ENCODE results near the gene ATP2B3.

Gene ATP2B3

DNA sequence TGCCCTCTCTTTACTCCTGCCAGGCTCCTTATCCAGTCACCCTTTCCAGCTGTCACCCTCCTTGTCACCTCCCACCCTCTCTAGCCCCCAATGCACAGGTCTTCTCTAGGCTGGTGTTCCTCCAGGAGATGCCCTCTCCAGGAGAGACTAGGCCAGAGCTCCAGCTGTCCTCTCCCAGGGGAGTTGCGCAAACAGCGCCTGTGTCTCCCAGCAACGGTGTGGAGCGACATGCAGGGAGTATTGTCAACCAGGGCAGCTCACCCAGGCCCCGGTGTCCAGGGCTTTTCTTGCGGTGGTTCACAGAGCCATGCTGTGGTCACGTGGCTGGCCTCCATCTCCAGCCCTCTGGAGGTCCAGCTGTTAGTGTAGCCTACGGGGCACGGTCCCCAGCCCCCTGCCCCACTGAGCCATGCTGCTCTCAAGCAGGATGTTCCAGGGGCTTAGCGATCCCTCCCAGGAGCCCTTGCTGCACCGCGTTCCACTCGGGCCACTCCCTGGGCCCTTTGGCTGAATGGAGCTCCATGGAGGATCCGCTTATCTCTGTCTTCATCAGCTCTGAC is 46.7 kb downstream of the ATP2B3 start:
- no peaks in the 10 kb centered on the region for H4K20me1 ChIP-seq (ENCODE audit: insufficient read depth)
- H3K4me3 ChIP-seq (IDR thresholded peaks at IDR 0.05; ENCODE audit: insufficient read depth, low read depth, low read length) = no peak overlapping the region
- no peaks in the 10 kb centered on the region for H3K36me3 ChIP-seq (ENCODE audit: insufficient read depth)
- H3K27ac ChIP-seq = no peak overlapping the region
- no peaks in the 10 kb centered on the region for H3K4me1 ChIP-seq (ENCODE audit: low read depth, poor library complexity, severe bottlenecking)
- H3K79me2 ChIP-seq (ENCODE audit: insufficient read depth, low read depth) = no peaks in the 10 kb centered on the region
- no peak overlapping the region for H3K9ac ChIP-seq
- no peak for TF ChIP-seq CTCF (conservative IDR thresholded peaks at IDR 0.05; ENCODE audit: low read depth, low read length)
- H3K4me2 ChIP-seq = no peak overlapping the region
- no peak overlapping the region for H2AFZ ChIP-seq (ENCODE audit: low read depth)
- H3K27me3 ChIP-seq (ENCODE audit: insufficient read depth, low read depth) = peaks cover 63% of the 10 kb centered on the region

- Histone ChIP-seq H3K4me3 (IDR thresholded peaks at IDR 0.05; ENCODE audit: insufficient read depth, low read depth, low read length) (no peak overlapping the region), H3K27ac (no peak overlapping the region), H3K9ac (no peak overlapping the region), H3K36me3 (ENCODE audit: insufficient read depth) (no peaks in the 10 kb centered on the region), H4K20me1 (ENCODE audit: insufficient read depth) (no peaks in the 10 kb centered on the region), H3K27me3 (ENCODE audit: insufficient read depth, low read depth) (peaks cover 51% of the 10 kb centered on the region), H2AFZ (ENCODE audit: low read depth) (no peak overlapping the region), H3K79me2 (ENCODE audit: insufficient read depth, low read depth) (no peaks in the 10 kb centered on the region), H3K4me2 (no peak overlapping the region), H3K4me1 (ENCODE audit: low read depth, poor library complexity, severe bottlenecking) (no peaks in the 10 kb centered on the region)
- TF ChIP-seq CTCF (conservative IDR thresholded peaks at IDR 0.05; ENCODE audit: low read depth, low read length) = no peak
These were observed 48.6 kb downstream of the ATP2B3 start for GRCh38 chrX:153565996-153566580.

DNA sequence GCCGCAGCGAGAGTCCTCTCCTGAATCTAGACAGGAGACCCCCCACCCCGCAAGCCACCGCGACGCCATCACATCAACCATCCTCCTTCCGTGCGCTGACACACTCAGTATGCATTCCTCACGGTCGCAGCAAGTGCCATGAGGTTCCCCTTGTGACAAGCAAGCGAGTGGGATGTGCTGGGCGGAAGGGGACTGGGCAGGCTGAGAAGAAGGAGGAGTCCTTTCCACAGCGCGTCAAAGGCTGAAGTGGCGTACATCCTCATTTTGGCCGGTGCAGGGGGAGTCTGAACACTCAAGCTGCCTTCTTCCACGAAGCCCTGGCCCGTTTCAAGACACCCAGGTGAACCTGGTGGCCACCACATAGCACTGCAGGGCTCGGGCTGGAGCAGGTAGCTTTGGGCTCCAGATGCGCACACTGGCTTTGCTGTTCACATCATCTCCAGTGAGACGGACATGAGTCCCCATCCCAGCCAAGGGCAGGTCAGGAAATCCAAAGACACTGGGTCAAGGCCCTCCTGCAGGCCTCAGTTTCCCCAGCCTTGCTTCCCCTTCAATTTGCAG is 51.1 kb downstream of the ATP2B3 start:
- H3K79me2 ChIP-seq (ENCODE audit: insufficient read depth, low read depth) = no peaks in the 10 kb centered on the region
- H3K9ac ChIP-seq = no peak overlapping the region
- no peaks in the 10 kb centered on the region for H3K36me3 ChIP-seq (ENCODE audit: insufficient read depth)
- TF ChIP-seq CTCF (conservative IDR thresholded peaks at IDR 0.05; ENCODE audit: low read depth, low read length) = no peak
- H3K27ac ChIP-seq = no peak overlapping the region
- H3K27me3 ChIP-seq (ENCODE audit: insufficient read depth, low read depth) = peaks cover 35% of the 10 kb centered on the region; the same call in 1 of the 2 replicates
- no peaks in the 10 kb centered on the region for H4K20me1 ChIP-seq (ENCODE audit: insufficient read depth)
- no peaks in the 10 kb centered on the region for H3K4me1 ChIP-seq (ENCODE audit: low read depth, poor library complexity, severe bottlenecking)
- H2AFZ ChIP-seq (ENCODE audit: low read depth) = no peak overlapping the region
- H3K4me3 ChIP-seq (IDR thresholded peaks at IDR 0.05; ENCODE audit: insufficient read depth, low read depth, low read length) = no peak overlapping the region
- H3K4me2 ChIP-seq = no peak overlapping the region

DNA sequence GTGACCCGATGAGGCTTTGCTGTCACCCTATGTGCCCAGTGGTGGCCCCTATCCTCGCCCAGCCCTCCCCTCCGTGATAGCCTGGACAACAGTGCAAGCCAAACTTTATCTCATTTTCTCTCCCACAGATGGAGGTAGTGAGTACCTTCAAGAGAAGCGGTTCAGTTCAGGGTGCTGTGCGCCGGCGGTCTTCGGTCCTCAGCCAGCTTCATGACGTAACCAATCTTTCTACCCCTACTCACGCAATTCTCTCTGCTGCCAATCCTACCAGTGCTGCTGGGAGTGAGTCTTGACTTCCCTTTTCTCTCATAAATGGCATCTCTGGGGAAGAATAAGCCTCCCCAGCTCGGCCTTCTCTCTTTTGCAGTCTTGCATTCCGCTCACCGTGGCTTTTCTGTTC is 52.0 kb downstream of the ATP2B3 start:
- Histone ChIP-seq H3K27ac (no peak overlapping the region), H3K4me1 (ENCODE audit: low read depth, poor library complexity, severe bottlenecking) (no peaks in the 10 kb centered on the region), H3K79me2 (ENCODE audit: insufficient read depth, low read depth) (no peaks in the 10 kb centered on the region), H3K36me3 (ENCODE audit: insufficient read depth) (no peaks in the 10 kb centered on the region), H3K4me3 (IDR thresholded peaks at IDR 0.05; ENCODE audit: insufficient read depth, low read depth, low read length) (no peak overlapping the region), H3K4me2 (no peak overlapping the region), H2AFZ (ENCODE audit: low read depth) (no peak overlapping the region), H3K9ac (no peak overlapping the region), H3K27me3 (ENCODE audit: insufficient read depth, low read depth) (peaks cover 35% of the 10 kb centered on the region; the same call in 1 of the 2 replicates), H4K20me1 (ENCODE audit: insufficient read depth) (no peaks in the 10 kb centered on the region)
- TF ChIP-seq CTCF (conservative IDR thresholded peaks at IDR 0.05; ENCODE audit: low read depth, low read length) = no peak

Measured in KMS-11 (cell line).